Adrenal gland (tissue), 12 donors: ENCODE data around the gene DPP6. TPM values are rescaled to one million over a fixed set of nuclear protein-coding genes. Genes with fewer than 3 reads are reported as not detected.

Experiments
- DNase-seq, 7 donors: peaks; one replicate each; pipeline ENCODE4 v3.0.0-alpha.2; 2019 to 2020
- H3K27ac ChIP-seq, 5 donors: fragments of 200-600 bp; sonication (generic) in 4 of 5; 1 replicate in 3 of 5; 2 replicates in 2 of 5; pipeline versions ENCODE4 v1.5.1 to v1.8.0; 2016 to 2020; ENCODE audit warnings: mild to moderate bottlenecking in 1 of 5
- H3K27me3 ChIP-seq: fragments of 200-600 bp; 2 replicates; pipeline ENCODE4 v1.8.0; 2021
- H3K36me3 ChIP-seq, 2 donors: fragments of 200-600 bp; replicated peaks in 1 of 2; 1 replicate in 1 of 2; 2 replicates in 1 of 2; pipeline versions ENCODE4 v1.5.1 to v1.8.0; 2018 to 2022
- H3K4me1 ChIP-seq, 2 donors: fragments of 200-600 bp; replicated peaks in 1 of 2; 1 replicate in 1 of 2; 2 replicates in 1 of 2; pipeline versions ENCODE4 v1.5.1 to v1.8.0; 2018 to 2021
- H3K4me3 ChIP-seq, 4 donors: fragments of 200-600 bp; sonication (generic) in 3 of 4; one replicate each; pipeline ENCODE4 v1.5.1; 2016 to 2018
- H3K9me3 ChIP-seq, 3 donors: fragments of 200-600 bp; sonication (generic) in 1 of 3; replicated peaks in 1 of 3; 1 replicate in 2 of 3; 2 replicates in 1 of 3; pipeline versions ENCODE4 v1.5.1 to v1.8.0; 2016 to 2021
- POLR2A ChIP-seq, 2 donors: fragments of 450-650 bp; IDR thresholded peaks; one replicate each; pipeline ENCODE4 v1.6.1; 2017; ENCODE audit warnings: antibody characterized with exemption in 2 of 2, mild to moderate bottlenecking in 2 of 2, moderate library complexity in 1 of 2
- WGBS, 4 donors: extraction: QIAGEN DNeasy Blood & Tissue Kit in 2 of 4; methylation state at CpG; one replicate each; pipeline versions ENCODE4 v1.1.5 to v1.1.7; 2013 to 2017; 5-methylcytosine and 5-hydroxymethylcytosine counted together
- intact Hi-C, 2 donors: fragments of 100-400 bp; cut with DNase I; formaldehyde crosslinking; loops; one replicate each; pipeline versions ENCODE4 v1.14.1 to v1.15.0; 2022 to 2023
- polyA plus RNA-seq, 3 donors: library from polyadenylated mRNA; stranded (reverse); fragments of 200-250 nt in 2 of 3; fragments of 350-450 nt in 1 of 3; fragmentation: Illumina TruSeq in 1 of 3; extraction: RNeasy Lipid Tissue Mini Kit (QIAGEN cat#74804) in 1 of 3; gene quantifications; one replicate each; pipeline ENCODE4 v1.2.3, GENCODE V29; 2013 to 2014
- total RNA-seq, 9 donors: library from RNA; depleted of rRNA in 4 of 9; stranded (reverse); fragments of >200 nt in 4 of 9; fragments of 120-200 nt in 1 of 9; fragmentation: NEBNext Ultra II Directional in 1 of 9; extraction: Animal tissue kit (Norgen Biotek cat#: 25700) in 1 of 9; gene quantifications; one replicate each; pipeline versions ENCODE4 v1.1.0 to v1.2.4, GENCODE V29; 2013 to 2023
- TF ChIP-seq, protein P1 (sequence below), 6 experiments: fragments of 450-650 bp in 4 of 6; fragments of 200-600 bp in 2 of 6; sonication (generic) in 1 of 6; IDR thresholded peaks; 1 replicate in 5 of 6; 2 replicates in 1 of 6; pipeline versions ENCODE4 v1.5.1 to v1.8.0; 2016 to 2021; ENCODE audit warnings: antibody characterized with exemption in 6 of 6, mild to moderate bottlenecking in 2 of 6, moderate library complexity in 1 of 6
- donor health status: healthy with polysubstance abuse.
- donor health status: Bipolar disorder and iron deficiency.
- donor health status: DM: yes; HTN: yes; CAD: no.
- donor health status: DM: no; HTN: no; CAD: no.
- donor health status: DM: no; HTN: no; CAD: no.
- donor health status: DM: yes; HTN: yes; CAD: no.

DPP6 gene
- total and polyA plus RNA-seq, 12 donors: 0.39 to 13.1 (median 5.1) TPM

DNA sequence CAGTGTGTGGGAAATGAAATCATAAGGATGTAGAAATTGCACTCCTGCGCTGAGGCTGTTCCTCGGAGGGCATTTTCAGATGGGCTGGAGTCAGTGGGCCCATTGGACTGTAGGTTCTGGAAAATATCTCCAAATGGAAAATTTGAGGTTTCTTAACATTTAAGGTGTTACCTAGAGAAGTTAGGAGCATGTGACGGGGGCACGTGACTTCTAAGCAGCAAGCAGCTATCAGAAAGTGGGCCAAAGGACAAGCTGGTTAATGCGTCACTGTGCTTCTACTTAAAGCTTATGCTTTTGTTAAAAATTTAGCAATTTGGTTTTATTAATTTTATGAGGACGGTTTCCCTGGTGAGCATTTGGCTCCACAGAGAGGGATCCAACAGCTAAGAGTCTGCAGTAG, 298.7 kb downstream of the DPP6 start:
- TF ChIP-seq POLR2A (IDR thresholded peaks at IDR 0.05): no peak
- TF ChIP-seq, protein P1, sequence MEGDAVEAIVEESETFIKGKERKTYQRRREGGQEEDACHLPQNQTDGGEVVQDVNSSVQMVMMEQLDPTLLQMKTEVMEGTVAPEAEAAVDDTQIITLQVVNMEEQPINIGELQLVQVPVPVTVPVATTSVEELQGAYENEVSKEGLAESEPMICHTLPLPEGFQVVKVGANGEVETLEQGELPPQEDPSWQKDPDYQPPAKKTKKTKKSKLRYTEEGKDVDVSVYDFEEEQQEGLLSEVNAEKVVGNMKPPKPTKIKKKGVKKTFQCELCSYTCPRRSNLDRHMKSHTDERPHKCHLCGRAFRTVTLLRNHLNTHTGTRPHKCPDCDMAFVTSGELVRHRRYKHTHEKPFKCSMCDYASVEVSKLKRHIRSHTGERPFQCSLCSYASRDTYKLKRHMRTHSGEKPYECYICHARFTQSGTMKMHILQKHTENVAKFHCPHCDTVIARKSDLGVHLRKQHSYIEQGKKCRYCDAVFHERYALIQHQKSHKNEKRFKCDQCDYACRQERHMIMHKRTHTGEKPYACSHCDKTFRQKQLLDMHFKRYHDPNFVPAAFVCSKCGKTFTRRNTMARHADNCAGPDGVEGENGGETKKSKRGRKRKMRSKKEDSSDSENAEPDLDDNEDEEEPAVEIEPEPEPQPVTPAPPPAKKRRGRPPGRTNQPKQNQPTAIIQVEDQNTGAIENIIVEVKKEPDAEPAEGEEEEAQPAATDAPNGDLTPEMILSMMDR (IDR thresholded peaks at IDR 0.05): no peak
- Histone ChIP-seq H3K27me3 (no peaks in the 10 kb centered on the region), H3K4me3 (no peak overlapping the region), H3K9me3 (no peaks in the 10 kb centered on the region), H3K4me1 (no peaks in the 10 kb centered on the region), H3K27ac (no peak overlapping the region), H3K36me3 (no peaks in the 10 kb centered on the region)
- DNase-seq: no peak
- 81 to 92% (median 82%) methylated on average over 6 of the region's 6 CpGs for WGBS, 4 donors
- intact Hi-C loops: no loop called here

DNA sequence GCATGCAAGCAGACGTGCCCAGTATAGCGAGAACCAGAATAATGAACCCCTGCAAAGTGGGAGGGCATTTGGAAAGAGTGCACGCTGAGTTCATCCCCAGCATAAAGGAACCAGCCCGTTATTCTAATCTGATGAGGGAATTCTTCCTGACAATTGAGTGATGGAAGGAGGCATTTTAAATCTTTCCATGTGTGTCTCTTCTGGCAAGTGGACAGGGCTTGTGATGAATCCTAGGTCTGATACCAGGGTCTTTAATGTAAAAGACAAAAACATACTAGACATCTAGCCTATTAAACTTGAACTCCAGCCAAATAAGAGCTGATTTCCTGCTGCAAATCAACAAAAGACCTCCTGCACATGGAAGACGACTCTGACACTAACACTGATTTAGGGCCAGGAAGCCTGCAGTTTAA, 301.2 kb downstream of the DPP6 start:
- intact Hi-C loops: no loop called here
- no peak for DNase-seq
- no peaks in the 10 kb centered on the region for H3K36me3 ChIP-seq
- H3K27ac ChIP-seq: no peak overlapping the region
- WGBS, 4 donors: 30 to 45% (median 32%) methylated on average over 5 of the region's 5 CpGs
- no peaks in the 10 kb centered on the region for H3K27me3 ChIP-seq
- TF ChIP-seq, protein P1 (IDR thresholded peaks at IDR 0.05): no peak
- no peak for TF ChIP-seq POLR2A (IDR thresholded peaks at IDR 0.05)
- no peak overlapping the region for H3K4me3 ChIP-seq
- no peaks in the 10 kb centered on the region for H3K4me1 ChIP-seq
- no peaks in the 10 kb centered on the region for H3K9me3 ChIP-seq

DNA sequence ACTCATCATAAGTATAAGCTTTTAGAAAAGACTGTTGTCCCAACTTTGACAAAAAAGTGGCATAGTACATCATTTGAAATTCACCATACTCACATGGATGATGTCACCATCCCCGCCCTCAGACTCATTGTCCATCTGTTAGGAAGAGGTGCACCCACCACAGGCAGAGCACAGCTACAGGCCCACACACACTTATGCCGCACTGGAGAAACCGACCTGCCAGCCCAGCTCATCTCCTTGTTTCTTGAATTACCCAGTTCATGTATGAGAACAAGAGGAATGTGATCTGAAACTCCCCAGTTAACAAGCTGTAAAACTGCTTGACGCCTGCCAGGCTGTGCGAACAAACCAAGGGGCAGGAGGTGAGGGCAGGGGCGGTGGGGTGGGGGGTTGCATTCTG, 312.0 kb downstream of the DPP6 start:
- intact Hi-C loops: no loop called here
- H3K9me3 ChIP-seq: no peaks in the 10 kb centered on the region
- TF ChIP-seq, protein P1 (IDR thresholded peaks at IDR 0.05): no peak
- TF ChIP-seq POLR2A (IDR thresholded peaks at IDR 0.05): no peak
- H3K36me3 ChIP-seq: no peaks in the 10 kb centered on the region
- 49 to 72% (median 61%) methylated on average over 5 to 6 of the region's 6 CpGs for whole genome bisulfite sequencing, 4 donors
- H3K4me3 ChIP-seq: no peak overlapping the region
- no peaks in the 10 kb centered on the region for H3K27me3 ChIP-seq
- H3K4me1 ChIP-seq: no peaks in the 10 kb centered on the region
- DNase-seq: no peak
- no peak overlapping the region for H3K27ac ChIP-seq

DNA sequence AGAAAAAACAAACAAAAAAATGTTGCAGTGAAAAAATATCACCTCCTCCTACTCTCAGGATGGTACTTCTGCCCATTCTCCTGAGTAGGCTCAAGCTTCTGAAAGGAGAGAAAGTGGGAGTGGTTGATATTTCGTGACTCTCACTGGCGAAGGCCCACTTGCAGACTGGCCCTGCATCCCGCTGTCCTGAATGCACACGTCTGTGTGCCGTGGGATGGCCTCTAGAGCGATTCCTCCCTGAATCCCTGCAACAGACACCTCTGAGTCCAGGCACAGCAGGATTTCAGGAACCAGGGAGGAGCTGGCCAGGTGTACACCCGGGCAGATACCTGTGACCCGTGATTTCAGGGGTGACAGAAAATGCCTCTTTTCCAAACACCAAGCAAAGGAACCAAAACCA, 319.2 kb downstream of the DPP6 start:
- Histone ChIP-seq H3K9me3 (no peaks in the 10 kb centered on the region), H3K27ac (no peak overlapping the region), H3K4me1 (no peaks in the 10 kb centered on the region), H3K4me3 (no peak overlapping the region), H3K27me3 (no peaks in the 10 kb centered on the region), H3K36me3 (no peaks in the 10 kb centered on the region)
- intact Hi-C loops: no loop called here
- TF ChIP-seq, protein P1 (IDR thresholded peaks at IDR 0.05): no peak
- TF ChIP-seq POLR2A (IDR thresholded peaks at IDR 0.05): no peak
- WGBS, 4 donors: 57 to 84% (median 73%) methylated on average over 8 of the region's 8 CpGs
- DNase-seq: no peak
